Neural progenitor cell (in vitro differentiated cells): ENCODE measurements around the gene SKP2.

Experiments
- EZH2 ChIP-seq: fragments of 200-600 bp; sonication (generic); IDR thresholded peaks from 2 replicates; pipeline ENCODE4 v1.6.1; 2017; ENCODE audit warnings: antibody characterized with exemption, mild to moderate bottlenecking, moderate library complexity
- TF ChIP-seq, protein P1 (sequence below): fragments of 200-600 bp; sonication (generic); IDR thresholded peaks from 2 replicates; pipeline ENCODE4 v1.5.1; 2017; ENCODE audit warnings: antibody characterized with exemption, mild to moderate bottlenecking

DNA sequence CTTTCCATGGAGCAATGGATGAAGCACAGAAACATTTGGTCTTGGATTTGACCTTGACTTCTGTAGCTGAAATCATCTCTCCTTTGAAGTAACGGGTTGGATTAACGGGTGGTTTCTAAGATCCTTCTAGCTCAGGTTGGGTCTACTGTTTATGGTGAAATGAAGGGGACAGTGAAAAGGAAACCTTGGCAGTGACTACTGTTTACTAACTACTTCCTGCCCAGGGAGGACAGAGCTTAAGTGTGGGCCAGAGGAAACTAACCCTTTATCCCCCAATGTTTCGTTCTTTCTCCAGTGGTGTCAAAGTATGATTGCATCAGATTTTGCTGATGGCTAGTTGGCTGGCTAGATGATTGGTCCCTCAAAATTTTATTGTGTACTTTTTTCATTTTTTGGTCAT is 22.2 kb downstream of the SKP2 start:
- TF ChIP-seq, protein P1, sequence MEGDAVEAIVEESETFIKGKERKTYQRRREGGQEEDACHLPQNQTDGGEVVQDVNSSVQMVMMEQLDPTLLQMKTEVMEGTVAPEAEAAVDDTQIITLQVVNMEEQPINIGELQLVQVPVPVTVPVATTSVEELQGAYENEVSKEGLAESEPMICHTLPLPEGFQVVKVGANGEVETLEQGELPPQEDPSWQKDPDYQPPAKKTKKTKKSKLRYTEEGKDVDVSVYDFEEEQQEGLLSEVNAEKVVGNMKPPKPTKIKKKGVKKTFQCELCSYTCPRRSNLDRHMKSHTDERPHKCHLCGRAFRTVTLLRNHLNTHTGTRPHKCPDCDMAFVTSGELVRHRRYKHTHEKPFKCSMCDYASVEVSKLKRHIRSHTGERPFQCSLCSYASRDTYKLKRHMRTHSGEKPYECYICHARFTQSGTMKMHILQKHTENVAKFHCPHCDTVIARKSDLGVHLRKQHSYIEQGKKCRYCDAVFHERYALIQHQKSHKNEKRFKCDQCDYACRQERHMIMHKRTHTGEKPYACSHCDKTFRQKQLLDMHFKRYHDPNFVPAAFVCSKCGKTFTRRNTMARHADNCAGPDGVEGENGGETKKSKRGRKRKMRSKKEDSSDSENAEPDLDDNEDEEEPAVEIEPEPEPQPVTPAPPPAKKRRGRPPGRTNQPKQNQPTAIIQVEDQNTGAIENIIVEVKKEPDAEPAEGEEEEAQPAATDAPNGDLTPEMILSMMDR: no peak
- no peak for TF ChIP-seq EZH2
